ENCODE data around the gene ERC2.

GRCh38 chr3:55559500-55560423, 908.5 kb downstream of the ERC2 start:
- TF ChIP-seq EP300 (IDR thresholded peaks at IDR 0.05; ENCODE audit: borderline replicate concordance in 1 of 2, low read depth in 2 of 2, low read length in 2 of 2) (no peak), POLR2AphosphoS5 (IDR thresholded peaks at IDR 0.05; ENCODE audit: low read depth, low read length) (no peak), CTCF (IDR thresholded peaks at IDR 0.05; ENCODE audit: control extremely low read depth in 1 of 3, insufficient read depth in 1 of 3, low read depth in 1 of 3, low read length in 3 of 3) (no peak)

All from H1 (cell line).